SK-N-SH (cell line): ENCODE measurements around the gene RUFY4. TPM values are rescaled to one million over a fixed set of nuclear protein-coding genes. Genes with fewer than 3 reads are reported as not detected.

Experiments used
- CTCF ChIA-PET: fragments of 300-600, 350-600 bp; formaldehyde crosslinking; extraction: SDS; loops from one replicate; lab custom pipeline; 2021; lab: Yijun Ruan, JAX
- POLR2A ChIA-PET: fragments of 350-600 bp; sonication (Branson Sonifier 250); formaldehyde crosslinking; extraction: SDS; loops from one replicate; lab custom pipeline; 2020; ENCODE audit warnings: antibody characterized with exemption, inconsistent platforms; lab: Yijun Ruan, JAX
- DNase-seq: peaks from one replicate; pipeline ENCODE4 v3.0.0; 2012
- H2AFZ ChIP-seq: fragments of 200-600 bp; sonication (generic); 2 replicates; pipeline ENCODE4 v1.8.1; 2016; ENCODE audit warnings: antibody characterized with exemption, mild to moderate bottlenecking, low read depth
- H3F3A ChIP-seq: fragments of 200-600 bp; sonication (generic); replicated peaks from 2 replicates; pipeline ENCODE3; 2016; ENCODE audit warnings: antibody characterized with exemption, mild to moderate bottlenecking; ENCODE audit not compliant: insufficient read depth
- H3K27ac ChIP-seq, 2 experiments: fragments of 200-500 bp in 1 of 2; fragments of 200-600 bp in 1 of 2; sonication (Bioruptor generic) in 1 of 2; sonication (generic), shearing (Covaris generic) in 1 of 2; 2 replicates each; pipeline versions ENCODE4 v1.5.1 to v1.6.1; 2014 to 2016; ENCODE audit warnings: low read depth in 2 of 2, inconsistent platforms in 1 of 2, low read length in 1 of 2, mild to moderate bottlenecking in 1 of 2, mixed read lengths in 1 of 2
- H3K27me3 ChIP-seq: fragments of 200-600 bp; sonication (generic), shearing (Covaris generic); 2 replicates; pipeline ENCODE4 v1.6.1; 2016; ENCODE audit warnings: mixed run types; ENCODE audit not compliant: insufficient read depth
- H3K36me3 ChIP-seq, 2 experiments: fragments of 200-500 bp in 1 of 2; fragments of 200-600 bp in 1 of 2; sonication (Bioruptor generic) in 1 of 2; sonication (generic) in 1 of 2; replicated peaks in 1 of 2; 2 replicates each; pipeline versions ENCODE3 to v1.5.1; 2014 to 2016; ENCODE audit warnings: low read length in 1 of 2, mild to moderate bottlenecking in 1 of 2; ENCODE audit not compliant: insufficient read depth in 2 of 2, control insufficient read depth in 1 of 2
- H3K4me1 ChIP-seq, 2 experiments: fragments of 200-500 bp in 1 of 2; fragments of 200-600 bp in 1 of 2; sonication (Bioruptor generic) in 1 of 2; sonication (generic), shearing (Covaris generic) in 1 of 2; 2 replicates each; pipeline versions ENCODE4 v1.5.1 to v1.6.1; 2014 to 2016; ENCODE audit warnings: low read depth in 1 of 2, low read length in 1 of 2, mixed run types in 1 of 2; ENCODE audit not compliant: insufficient read depth in 2 of 2, control insufficient read depth in 1 of 2
- H3K4me2 ChIP-seq: fragments of 200-600 bp; sonication (generic), shearing (Covaris generic); 2 replicates; pipeline ENCODE4 v1.6.1; 2017; ENCODE audit warnings: mixed run types
- H3K4me3 ChIP-seq, 2 experiments: fragments of 200-500 bp in 1 of 2; fragments of 200-600 bp in 1 of 2; sonication (Bioruptor generic) in 1 of 2; sonication (generic), shearing (Covaris generic) in 1 of 2; 2 replicates each; pipeline versions ENCODE4 v1.5.1 to v1.8.1; 2014 to 2016; ENCODE audit warnings: low read depth in 2 of 2, inconsistent platforms in 1 of 2, low read length in 1 of 2, mild to moderate bottlenecking in 1 of 2, mixed read lengths in 1 of 2, moderate library complexity in 1 of 2
- H3K79me2 ChIP-seq: fragments of 200-600 bp; sonication (generic); 2 replicates; pipeline ENCODE4 v1.8.1; 2017; ENCODE audit warnings: mild to moderate bottlenecking; ENCODE audit not compliant: insufficient read depth
- H3K9ac ChIP-seq: fragments of 200-600 bp; sonication (generic); 2 replicates; pipeline ENCODE4 v1.6.1; 2017; ENCODE audit warnings: mixed run types
- H3K9me2 ChIP-seq: fragments of 200-600 bp; sonication (generic); 2 replicates; pipeline ENCODE4 v1.6.1; 2017; ENCODE audit warnings: mixed run types
- H3K9me3 ChIP-seq: fragments of 200-600 bp; sonication (generic); 2 replicates; pipeline ENCODE4 v1.6.1; 2017; ENCODE audit warnings: mixed run types, mild to moderate bottlenecking, moderate library complexity
- H4K20me1 ChIP-seq: fragments of 200-600 bp; sonication (generic); 2 replicates; pipeline ENCODE4 v1.6.1; 2017; ENCODE audit warnings: mild to moderate bottlenecking, mixed run types; ENCODE audit not compliant: insufficient read depth
- ELF1 ChIP-seq: IDR thresholded peaks from 2 replicates; pipeline ENCODE4 v1.4.0; 2012
- EP300 ChIP-seq, 2 experiments: IDR thresholded peaks; 2 replicates each; pipeline versions ENCODE4 v1.4.0 to v1.6.1; 2012; ENCODE audit warnings: borderline replicate concordance in 1 of 2, low read depth in 1 of 2, low read length in 1 of 2
- EZH2phosphoT487 ChIP-seq: fragments of 200-600 bp; sonication (generic); IDR thresholded peaks from 2 replicates; pipeline ENCODE4 v1.6.1; 2017; ENCODE audit warnings: low read depth, mixed run types, mild to moderate bottlenecking, antibody characterized with exemption, moderate library complexity, borderline replicate concordance
- GABPA ChIP-seq: IDR thresholded peaks from 2 replicates; pipeline ENCODE4 v1.4.0; 2012; ENCODE audit warnings: low read depth, mild to moderate bottlenecking
- JUND ChIP-seq: IDR thresholded peaks from 2 replicates; pipeline ENCODE4 v1.4.0; 2012
- MAX ChIP-seq: IDR thresholded peaks from 2 replicates; pipeline ENCODE4 v1.4.0; 2012; ENCODE audit warnings: low read depth
- NFIC ChIP-seq: IDR thresholded peaks from 2 replicates; pipeline ENCODE4 v1.4.0; 2012; ENCODE audit warnings: borderline replicate concordance
- NRF1 ChIP-seq: IDR thresholded peaks from 2 replicates; pipeline ENCODE4 v1.6.1; 2012; ENCODE audit warnings: low read depth, mild to moderate bottlenecking, low read length
- RAD21 ChIP-seq: IDR thresholded peaks from 2 replicates; pipeline ENCODE4 v1.6.1; 2012; ENCODE audit warnings: mild to moderate bottlenecking, low read length
- REST ChIP-seq: IDR thresholded peaks from 2 replicates; pipeline ENCODE4 v1.6.1; 2012; ENCODE audit warnings: mild to moderate bottlenecking, low read depth, low read length, moderate library complexity
- RFX5 ChIP-seq: IDR thresholded peaks from 2 replicates; pipeline ENCODE4 v1.6.1; 2012; ENCODE audit warnings: mild to moderate bottlenecking, improper control_type of control experiment, low read length
- RXRA ChIP-seq: IDR thresholded peaks from 2 replicates; pipeline ENCODE4 v1.4.0; 2012; ENCODE audit warnings: low read depth, mild to moderate bottlenecking, borderline replicate concordance
- SIN3A ChIP-seq: IDR thresholded peaks from 2 replicates; pipeline ENCODE4 v1.6.1; 2012; ENCODE audit warnings: low read depth, mild to moderate bottlenecking, low read length, moderate library complexity, borderline replicate concordance
- SMC3 ChIP-seq: IDR thresholded peaks from 2 replicates; pipeline ENCODE4 v1.6.1; 2012; ENCODE audit warnings: low read depth, low read length, improper control_type of control experiment
- TCF12 ChIP-seq: IDR thresholded peaks from 2 replicates; pipeline ENCODE4 v1.4.0; 2012
- TEAD4 ChIP-seq: IDR thresholded peaks from 2 replicates; pipeline ENCODE4 v1.4.0; 2012; ENCODE audit warnings: mild to moderate bottlenecking, borderline replicate concordance; ENCODE audit not compliant: insufficient read depth
- USF2 ChIP-seq: fragments of 150-350 bp; IDR thresholded peaks from 2 replicates; pipeline ENCODE4 v1.6.1; 2017; ENCODE audit warnings: antibody characterized with exemption, low read length, low read depth, borderline replicate concordance
- YY1 ChIP-seq: IDR thresholded peaks from 2 replicates; pipeline ENCODE4 v1.4.0; 2012; ENCODE audit warnings: low read depth, mild to moderate bottlenecking
- WGBS: methylation state at CpG from one replicate; pipeline ENCODE4 v1.1.6; 2017; ENCODE audit warnings: low lambda C conversion rate; 5-methylcytosine and 5-hydroxymethylcytosine counted together
- polyA plus RNA-seq, 3 experiments: library from polyadenylated mRNA; depleted of rRNA; stranded (reverse); fragments of >200 nt; gene quantifications; 2 replicates each; pipeline ENCODE4 v1.2.3, GENCODE V29; 2012
- TF ChIP-seq, protein P1 (sequence below): IDR thresholded peaks from 2 replicates; pipeline ENCODE4; 2012
- TF ChIP-seq, protein P2 (sequence below): IDR thresholded peaks from 2 replicates; pipeline ENCODE4 v1.4.0; 2012; ENCODE audit warnings: low read depth, borderline replicate concordance

RUFY4 gene
- polyA plus RNA-seq, 1 of the 3 experiments (the other 2 are of a cell fraction), result not detected

DNA sequence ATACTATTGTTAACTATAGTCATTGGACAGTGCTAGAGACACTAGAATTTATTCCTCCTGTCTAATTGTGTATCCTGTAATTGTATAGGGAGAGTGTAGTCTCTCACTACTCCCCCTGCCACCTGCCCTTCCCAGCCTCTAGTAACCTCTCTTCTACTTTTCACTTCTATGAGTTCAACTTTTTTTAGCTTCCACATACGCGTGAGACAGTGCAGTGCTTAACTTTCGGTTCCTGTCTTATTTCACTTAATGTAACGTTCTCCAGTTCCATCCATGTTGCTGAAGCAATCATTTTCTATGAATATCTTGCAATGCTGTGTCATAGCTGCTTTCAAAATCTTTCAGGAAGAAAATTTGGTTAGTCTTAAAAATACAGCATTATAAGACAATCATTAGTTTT is 22.8 kb upstream of the RUFY4 start:
- Histone ChIP-seq H3K4me1 (no peaks in the 10 kb centered on the region), H3K9me2 (no peaks in the 10 kb centered on the region), H3K27me3 (no peaks in the 10 kb centered on the region), H2AFZ (no peak overlapping the region), H3F3A (no peaks in the 10 kb centered on the region), H3K9ac (no peak overlapping the region), H3K4me3 (no peak overlapping the region), H4K20me1 (no peaks in the 10 kb centered on the region), H3K79me2 (no peaks in the 10 kb centered on the region), H3K27ac (no peak overlapping the region), H3K4me2 (no peak overlapping the region), H3K9me3 (no peaks in the 10 kb centered on the region), H3K36me3 (no peaks in the 10 kb centered on the region)
- POLR2A ChIA-PET, result no interaction called here
- TF ChIP-seq RAD21, result no peak
- TF ChIP-seq RXRA, result no peak
- TF ChIP-seq, protein P1, sequence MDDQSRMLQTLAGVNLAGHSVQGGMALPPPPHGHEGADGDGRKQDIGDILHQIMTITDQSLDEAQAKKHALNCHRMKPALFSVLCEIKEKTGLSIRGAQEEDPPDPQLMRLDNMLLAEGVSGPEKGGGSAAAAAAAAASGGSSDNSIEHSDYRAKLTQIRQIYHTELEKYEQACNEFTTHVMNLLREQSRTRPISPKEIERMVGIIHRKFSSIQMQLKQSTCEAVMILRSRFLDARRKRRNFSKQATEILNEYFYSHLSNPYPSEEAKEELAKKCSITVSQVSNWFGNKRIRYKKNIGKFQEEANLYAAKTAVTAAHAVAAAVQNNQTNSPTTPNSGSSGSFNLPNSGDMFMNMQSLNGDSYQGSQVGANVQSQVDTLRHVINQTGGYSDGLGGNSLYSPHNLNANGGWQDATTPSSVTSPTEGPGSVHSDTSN, result no peak
- no peak for TF ChIP-seq SMC3
- no peak for TF ChIP-seq SIN3A
- TF ChIP-seq TCF12, result no peak
- TF ChIP-seq JUND, result no peak
- TF ChIP-seq EP300 (IDR thresholded peaks at IDR 0.05; ENCODE audit: borderline replicate concordance in 1 of 2, low read depth in 1 of 2, low read length in 1 of 2), result no peak
- 67% methylated on average over 4 of the region's 4 CpGs for WGBS
- CTCF ChIA-PET, result interaction anchor here (0.6 to 3.3 kb wide), 7 partner anchors 11 to 261 kb away, joined by 3 to 12 read pairs (median 5); partner anchors contain the start of gene RUFY4
- no peak for DNase-seq

GRCh38 chr2:218047536-218048225 is 21.4 kb upstream of the RUFY4 start:
- no peak overlapping the region for H3K4me2 ChIP-seq
- no peak overlapping the region for H2AFZ ChIP-seq
- no peaks in the 10 kb centered on the region for H3K9me3 ChIP-seq
- H3K9me2 ChIP-seq, result no peaks in the 10 kb centered on the region
- no peaks in the 10 kb centered on the region for H3K36me3 ChIP-seq
- H3K27me3 ChIP-seq, result no peaks in the 10 kb centered on the region
- H3F3A ChIP-seq, result no peaks in the 10 kb centered on the region
- no peak overlapping the region for H3K4me3 ChIP-seq
- no peak overlapping the region for H3K9ac ChIP-seq
- ChIA-PET POLR2A (no interaction called here), CTCF (interaction anchor here (2.5 to 3.3 kb wide), 2 partner anchors 258 to 262 kb away, joined by 9 to 12 read pairs; no protein-coding TSS in a partner anchor)
- H3K27ac ChIP-seq, result no peak overlapping the region
- no peaks in the 10 kb centered on the region for H4K20me1 ChIP-seq
- 72% methylated on average over 8 of the region's 8 CpGs for WGBS
- H3K79me2 ChIP-seq, result no peaks in the 10 kb centered on the region
- no peak for DNase-seq
- no peaks in the 10 kb centered on the region for H3K4me1 ChIP-seq
- TF ChIP-seq, protein P2, sequence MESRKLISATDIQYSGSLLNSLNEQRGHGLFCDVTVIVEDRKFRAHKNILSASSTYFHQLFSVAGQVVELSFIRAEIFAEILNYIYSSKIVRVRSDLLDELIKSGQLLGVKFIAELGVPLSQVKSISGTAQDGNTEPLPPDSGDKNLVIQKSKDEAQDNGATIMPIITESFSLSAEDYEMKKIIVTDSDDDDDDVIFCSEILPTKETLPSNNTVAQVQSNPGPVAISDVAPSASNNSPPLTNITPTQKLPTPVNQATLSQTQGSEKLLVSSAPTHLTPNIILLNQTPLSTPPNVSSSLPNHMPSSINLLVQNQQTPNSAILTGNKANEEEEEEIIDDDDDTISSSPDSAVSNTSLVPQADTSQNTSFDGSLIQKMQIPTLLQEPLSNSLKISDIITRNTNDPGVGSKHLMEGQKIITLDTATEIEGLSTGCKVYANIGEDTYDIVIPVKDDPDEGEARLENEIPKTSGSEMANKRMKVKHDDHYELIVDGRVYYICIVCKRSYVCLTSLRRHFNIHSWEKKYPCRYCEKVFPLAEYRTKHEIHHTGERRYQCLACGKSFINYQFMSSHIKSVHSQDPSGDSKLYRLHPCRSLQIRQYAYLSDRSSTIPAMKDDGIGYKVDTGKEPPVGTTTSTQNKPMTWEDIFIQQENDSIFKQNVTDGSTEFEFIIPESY, result no peak
- TF ChIP-seq USF2 (no peak), TEAD4 (no peak), EZH2phosphoT487 (no peak), NRF1 (no peak), REST (no peak), MAX (no peak), SMC3 (no peak), EP300 (IDR thresholded peaks at IDR 0.05; ENCODE audit: borderline replicate concordance in 1 of 2, low read depth in 1 of 2, low read length in 1 of 2) (no peak), RFX5 (no peak), GABPA (no peak), RXRA (no peak), NFIC (no peak), ELF1 (no peak), JUND (no peak), YY1 (no peak)
